ENCODE data around the gene WDPCP.

WDPCP gene

DNA sequence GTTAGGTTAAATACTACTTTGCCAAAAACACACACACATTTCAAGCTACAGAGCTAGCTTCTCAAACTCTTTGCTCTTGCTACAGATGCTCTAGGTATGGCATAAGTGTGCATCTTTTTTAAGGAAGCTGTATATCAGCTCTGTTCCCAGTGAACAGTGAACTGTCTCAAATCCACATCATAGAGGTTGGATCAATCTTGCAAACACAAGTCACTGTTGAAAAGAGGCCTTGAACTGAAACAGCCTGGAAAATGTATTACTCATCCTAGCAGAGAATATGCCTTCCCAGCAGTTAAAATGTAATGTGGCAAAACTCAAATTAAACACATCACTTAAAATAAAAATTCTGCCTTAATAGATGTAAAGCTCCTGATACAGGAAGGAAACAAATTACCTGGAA, 151.8 kb downstream of the WDPCP start:
- in situ Hi-C loops (cut with MboI; ENCODE audit: low sequenced_read_pairs, unreplicated experiment) = no loop called here
- TF ChIP-seq, protein P1, sequence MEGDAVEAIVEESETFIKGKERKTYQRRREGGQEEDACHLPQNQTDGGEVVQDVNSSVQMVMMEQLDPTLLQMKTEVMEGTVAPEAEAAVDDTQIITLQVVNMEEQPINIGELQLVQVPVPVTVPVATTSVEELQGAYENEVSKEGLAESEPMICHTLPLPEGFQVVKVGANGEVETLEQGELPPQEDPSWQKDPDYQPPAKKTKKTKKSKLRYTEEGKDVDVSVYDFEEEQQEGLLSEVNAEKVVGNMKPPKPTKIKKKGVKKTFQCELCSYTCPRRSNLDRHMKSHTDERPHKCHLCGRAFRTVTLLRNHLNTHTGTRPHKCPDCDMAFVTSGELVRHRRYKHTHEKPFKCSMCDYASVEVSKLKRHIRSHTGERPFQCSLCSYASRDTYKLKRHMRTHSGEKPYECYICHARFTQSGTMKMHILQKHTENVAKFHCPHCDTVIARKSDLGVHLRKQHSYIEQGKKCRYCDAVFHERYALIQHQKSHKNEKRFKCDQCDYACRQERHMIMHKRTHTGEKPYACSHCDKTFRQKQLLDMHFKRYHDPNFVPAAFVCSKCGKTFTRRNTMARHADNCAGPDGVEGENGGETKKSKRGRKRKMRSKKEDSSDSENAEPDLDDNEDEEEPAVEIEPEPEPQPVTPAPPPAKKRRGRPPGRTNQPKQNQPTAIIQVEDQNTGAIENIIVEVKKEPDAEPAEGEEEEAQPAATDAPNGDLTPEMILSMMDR (IDR thresholded peaks at IDR 0.05; ENCODE audit: borderline replicate concordance, control extremely low read depth, extremely low read depth, insufficient read depth, missing control alignments) = no peak
- DNase-seq (ENCODE audit: low spot score) = no peak

DNA sequence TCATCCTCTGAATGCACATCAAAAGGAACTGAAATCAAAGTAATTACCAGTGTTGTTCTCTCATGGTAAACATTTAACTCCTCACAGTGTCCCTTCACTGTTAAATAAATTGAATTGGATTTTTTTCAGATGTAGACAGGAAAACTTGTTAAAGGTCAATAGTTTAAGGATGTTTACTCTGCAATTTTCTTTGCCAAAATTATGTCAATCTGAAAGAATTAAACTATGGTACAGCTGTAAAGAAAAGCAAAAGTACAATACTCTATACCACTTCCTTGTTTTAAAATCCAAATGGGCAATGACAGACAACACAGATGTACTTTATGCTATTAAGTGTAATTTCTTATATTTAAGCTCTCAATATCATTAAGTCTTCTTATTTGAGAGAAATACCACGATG, 153.2 kb downstream of the WDPCP start:
- TF ChIP-seq, protein P1 (IDR thresholded peaks at IDR 0.05; ENCODE audit: borderline replicate concordance, control extremely low read depth, extremely low read depth, insufficient read depth, missing control alignments) = no peak
- DNase-seq (ENCODE audit: low spot score) = no peak
- in situ Hi-C loops (cut with MboI; ENCODE audit: low sequenced_read_pairs, unreplicated experiment) = no loop called here

DNA sequence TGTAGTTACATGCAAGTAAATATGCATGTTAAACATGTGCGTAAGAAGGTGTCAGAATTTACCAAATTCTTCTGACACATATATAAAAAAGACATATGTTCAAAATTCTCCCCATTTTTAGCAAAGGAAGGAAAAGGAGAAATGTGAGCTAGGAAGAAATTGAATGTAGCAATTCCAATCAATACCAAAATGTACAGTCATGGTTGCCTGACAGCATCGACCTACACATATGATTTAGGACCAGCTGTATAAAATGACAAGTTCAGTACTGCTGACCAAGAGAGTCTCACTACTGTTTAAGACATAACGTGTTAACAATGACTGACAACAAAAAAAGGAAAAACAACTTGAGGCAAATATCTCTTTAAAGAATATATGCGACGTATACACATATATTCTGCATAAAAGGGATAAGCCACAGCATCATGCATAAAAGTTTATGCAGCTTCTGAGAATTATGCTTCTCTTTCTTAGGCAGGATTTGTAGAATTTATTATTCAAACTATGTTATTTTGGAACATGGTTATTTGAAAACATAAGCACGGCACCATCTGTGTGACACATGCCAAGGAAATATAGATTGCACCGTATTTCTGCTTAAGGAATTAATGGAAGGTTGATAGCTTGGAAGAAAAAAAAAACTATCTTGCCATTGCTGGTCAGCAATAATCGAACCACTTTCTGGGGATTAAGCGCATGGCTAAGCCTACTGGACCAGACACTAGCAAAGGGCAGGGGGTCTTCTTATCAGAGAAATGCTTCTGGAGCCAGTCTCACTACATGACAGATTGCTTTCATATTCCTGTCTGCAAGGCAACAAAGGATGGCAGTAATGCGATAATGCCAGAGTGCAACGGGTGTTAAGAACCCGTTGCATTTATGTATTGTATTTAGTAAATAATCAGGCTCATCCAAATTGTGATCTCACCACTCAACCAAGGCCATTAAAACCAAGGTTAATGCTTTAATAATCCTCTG, 154.0 kb downstream of the WDPCP start:
- TF ChIP-seq, protein P1 (IDR thresholded peaks at IDR 0.05; ENCODE audit: borderline replicate concordance, control extremely low read depth, extremely low read depth, insufficient read depth, missing control alignments) = no peak
- in situ Hi-C loops (cut with MboI; ENCODE audit: low sequenced_read_pairs, unreplicated experiment) = no loop called here
- DNase-seq (ENCODE audit: low spot score) = no peak

- no peak for DNase-seq (ENCODE audit: low spot score)
- TF ChIP-seq, protein P1 (IDR thresholded peaks at IDR 0.05; ENCODE audit: borderline replicate concordance, control extremely low read depth, extremely low read depth, insufficient read depth, missing control alignments) = no peak
- in situ Hi-C loops (cut with MboI; ENCODE audit: low sequenced_read_pairs, unreplicated experiment) = no loop called here
Measured at GRCh38 chr2:63432373-63432772, 155.9 kb downstream of the WDPCP start.

GRCh38 chr2:63425606-63426005, 162.7 kb downstream of the WDPCP start:
- in situ Hi-C loops (cut with MboI; ENCODE audit: low sequenced_read_pairs, unreplicated experiment) = no loop called here
- TF ChIP-seq, protein P1 (IDR thresholded peaks at IDR 0.05; ENCODE audit: borderline replicate concordance, control extremely low read depth, extremely low read depth, insufficient read depth, missing control alignments) = no peak
- DNase-seq (ENCODE audit: low spot score) = no peak

DNA sequence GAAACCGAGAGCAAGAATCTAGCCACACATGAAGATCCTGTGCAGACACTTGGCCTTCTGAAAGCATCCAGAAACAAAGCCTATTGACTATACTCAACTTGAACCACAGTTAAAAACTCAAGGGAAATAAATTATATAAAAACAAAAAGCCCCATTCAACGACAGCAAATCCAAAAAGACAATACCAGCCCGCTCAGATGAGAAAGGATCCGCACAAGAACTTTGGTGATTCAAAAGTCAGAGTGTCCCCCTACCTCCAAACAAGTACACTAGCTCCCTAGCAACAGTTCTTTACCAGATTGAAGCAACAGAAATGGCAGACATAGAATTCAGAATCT, 163.2 kb downstream of the WDPCP start:
- TF ChIP-seq, protein P1 (IDR thresholded peaks at IDR 0.05; ENCODE audit: borderline replicate concordance, control extremely low read depth, extremely low read depth, insufficient read depth, missing control alignments) = no peak
- no peak for DNase-seq (ENCODE audit: low spot score)
- in situ Hi-C loops (cut with MboI; ENCODE audit: low sequenced_read_pairs, unreplicated experiment) = no loop called here
